Measurements from ENCODE around the gene SMTNL2.

Gene SMTNL2

DNA sequence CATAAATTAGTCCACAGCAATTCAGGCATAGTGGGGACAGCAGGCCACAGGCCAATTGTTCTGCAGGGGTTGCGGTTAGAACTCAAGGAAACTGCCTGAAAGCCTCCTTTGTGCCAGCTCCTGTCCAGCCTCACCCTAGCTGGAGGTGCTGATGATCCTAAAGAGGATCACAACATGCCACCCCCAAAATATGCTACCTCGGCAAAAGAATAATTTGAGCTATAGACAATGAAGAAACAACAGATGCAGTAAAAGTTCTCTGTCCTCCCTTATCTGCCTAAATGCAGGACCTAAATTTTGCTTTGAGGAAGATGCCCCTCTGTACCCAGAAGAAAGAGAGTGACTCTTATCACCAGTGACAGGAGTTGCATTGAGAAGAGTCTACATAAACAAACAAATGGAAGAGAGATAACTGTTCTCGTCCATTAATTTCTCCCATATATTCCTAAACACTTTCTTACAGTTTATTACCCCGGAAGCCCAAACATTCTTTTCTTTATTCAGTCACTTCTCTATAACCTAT is 42.5 kb downstream of the SMTNL2 start:
- Histone ChIP-seq H3K4me2 (ENCODE audit: low read length) (no peak overlapping the region), H3K9me3 (ENCODE audit: low read length) (no peaks in the 10 kb centered on the region), H4K20me1 (ENCODE audit: insufficient read depth, low read length) (no peaks in the 10 kb centered on the region), H3K4me3 (ENCODE audit: low read depth, low read length, poor library complexity, severe bottlenecking) (no peak overlapping the region), H3K36me3 (ENCODE audit: insufficient read depth, low read length) (no peaks in the 10 kb centered on the region), H2AFZ (ENCODE audit: low read length) (no peak overlapping the region), H3K27ac (ENCODE audit: low read depth, low read length, poor library complexity, severe bottlenecking) (no peak overlapping the region), H3K9ac (ENCODE audit: low read length) (no peak overlapping the region), H3K4me1 (ENCODE audit: insufficient read depth, low read length, severe bottlenecking) (no peaks in the 10 kb centered on the region), H3K9me2 (ENCODE audit: low read depth, low read length) (no peaks in the 10 kb centered on the region), H3K79me2 (ENCODE audit: insufficient read depth, low read length) (no peaks in the 10 kb centered on the region), H3K27me3 (ENCODE audit: insufficient read depth, low read length) (no peaks in the 10 kb centered on the region; the same call in 1 of the 2 replicates), H3F3A (ENCODE audit: insufficient read depth, low read length) (no peaks in the 10 kb centered on the region)
- TF ChIP-seq, protein P1, sequence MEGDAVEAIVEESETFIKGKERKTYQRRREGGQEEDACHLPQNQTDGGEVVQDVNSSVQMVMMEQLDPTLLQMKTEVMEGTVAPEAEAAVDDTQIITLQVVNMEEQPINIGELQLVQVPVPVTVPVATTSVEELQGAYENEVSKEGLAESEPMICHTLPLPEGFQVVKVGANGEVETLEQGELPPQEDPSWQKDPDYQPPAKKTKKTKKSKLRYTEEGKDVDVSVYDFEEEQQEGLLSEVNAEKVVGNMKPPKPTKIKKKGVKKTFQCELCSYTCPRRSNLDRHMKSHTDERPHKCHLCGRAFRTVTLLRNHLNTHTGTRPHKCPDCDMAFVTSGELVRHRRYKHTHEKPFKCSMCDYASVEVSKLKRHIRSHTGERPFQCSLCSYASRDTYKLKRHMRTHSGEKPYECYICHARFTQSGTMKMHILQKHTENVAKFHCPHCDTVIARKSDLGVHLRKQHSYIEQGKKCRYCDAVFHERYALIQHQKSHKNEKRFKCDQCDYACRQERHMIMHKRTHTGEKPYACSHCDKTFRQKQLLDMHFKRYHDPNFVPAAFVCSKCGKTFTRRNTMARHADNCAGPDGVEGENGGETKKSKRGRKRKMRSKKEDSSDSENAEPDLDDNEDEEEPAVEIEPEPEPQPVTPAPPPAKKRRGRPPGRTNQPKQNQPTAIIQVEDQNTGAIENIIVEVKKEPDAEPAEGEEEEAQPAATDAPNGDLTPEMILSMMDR (IDR thresholded peaks at IDR 0.05; ENCODE audit: low read length) = no peak
- no peak for TF ChIP-seq EZH2 (IDR thresholded peaks at IDR 0.05; ENCODE audit: borderline replicate concordance, low read length)

DNA sequence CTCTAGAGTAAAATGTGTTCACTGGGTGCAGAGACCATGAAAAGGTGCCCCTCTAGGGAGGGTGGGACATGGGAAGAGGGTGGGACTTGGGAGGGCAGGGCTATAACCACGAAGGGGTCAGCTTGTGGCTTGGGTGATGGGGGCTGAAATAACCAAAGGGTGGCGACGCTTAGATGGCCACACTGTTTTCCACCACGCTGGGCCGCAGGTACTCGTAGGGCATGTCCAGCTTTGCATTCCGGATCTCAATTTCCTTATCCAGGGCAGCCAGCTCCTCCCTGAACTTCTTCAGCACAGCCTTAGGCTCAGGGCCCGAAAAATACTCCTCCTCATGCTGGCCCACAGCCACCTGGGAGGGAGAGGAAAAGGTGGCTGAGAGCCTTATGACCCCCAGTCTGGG is 47.1 kb downstream of the SMTNL2 start:
- Histone ChIP-seq H4K20me1 (ENCODE audit: insufficient read depth, low read length) (no peaks in the 10 kb centered on the region), H3K9ac (ENCODE audit: low read length) (no peak overlapping the region), H3K79me2 (ENCODE audit: insufficient read depth, low read length) (no peaks in the 10 kb centered on the region), H3K4me2 (ENCODE audit: low read length) (no peak overlapping the region), H3K9me2 (ENCODE audit: low read depth, low read length) (no peaks in the 10 kb centered on the region), H3K4me1 (ENCODE audit: insufficient read depth, low read length, severe bottlenecking) (peaks cover 12% of the 10 kb centered on the region), H3K36me3 (ENCODE audit: insufficient read depth, low read length) (no peaks in the 10 kb centered on the region), H3F3A (ENCODE audit: insufficient read depth, low read length) (no peaks in the 10 kb centered on the region), H2AFZ (ENCODE audit: low read length) (no peak overlapping the region), H3K27me3 (ENCODE audit: insufficient read depth, low read length) (peaks cover 13% of the 10 kb centered on the region; the same call in 1 of the 2 replicates), H3K27ac (ENCODE audit: low read depth, low read length, poor library complexity, severe bottlenecking) (no peak overlapping the region), H3K9me3 (ENCODE audit: low read length) (no peaks in the 10 kb centered on the region), H3K4me3 (ENCODE audit: low read depth, low read length, poor library complexity, severe bottlenecking) (no peak overlapping the region)
- TF ChIP-seq, protein P1 (IDR thresholded peaks at IDR 0.05; ENCODE audit: low read length) = no peak
- TF ChIP-seq EZH2 (IDR thresholded peaks at IDR 0.05; ENCODE audit: borderline replicate concordance, low read length) = no peak

DNA sequence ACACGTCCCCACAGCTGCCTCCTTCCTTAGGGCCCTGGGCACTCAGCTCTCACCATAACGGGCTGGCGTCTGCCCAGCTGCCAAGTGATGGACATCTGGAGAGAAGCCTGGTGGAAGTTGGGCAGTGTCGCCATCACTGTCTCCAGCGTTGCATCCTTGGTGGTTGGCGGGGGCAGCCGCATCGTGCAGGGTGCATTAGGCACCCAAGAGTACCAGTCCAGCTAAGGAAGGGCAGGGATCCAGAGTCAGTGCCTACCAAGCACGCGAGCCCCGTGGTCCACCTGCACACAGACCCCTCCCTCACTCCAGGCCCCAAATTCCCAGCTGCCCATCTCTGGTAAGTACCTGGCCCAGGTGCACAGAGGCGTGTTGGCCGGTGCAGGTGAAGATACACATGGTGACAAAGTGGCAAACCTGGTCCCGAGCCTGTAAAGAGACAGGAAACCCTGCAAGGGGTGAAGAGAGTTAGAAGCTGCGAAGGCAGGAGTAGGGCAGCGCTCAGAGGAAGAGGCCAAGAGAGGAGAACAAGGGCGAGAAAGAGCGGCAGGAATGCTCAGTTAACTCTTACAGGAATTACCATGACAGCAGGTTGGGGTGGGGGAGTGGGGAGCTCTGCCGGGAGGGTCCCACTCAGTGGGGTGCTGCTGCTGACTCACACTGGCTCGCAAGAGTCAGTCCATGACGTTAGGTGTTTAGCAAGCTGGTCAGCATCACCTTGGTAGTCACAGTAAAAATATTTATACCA is 47.7 kb downstream of the SMTNL2 start:
- TF ChIP-seq, protein P1 (IDR thresholded peaks at IDR 0.05; ENCODE audit: low read length) = no peak
- no peak for TF ChIP-seq EZH2 (IDR thresholded peaks at IDR 0.05; ENCODE audit: borderline replicate concordance, low read length)
- no peaks in the 10 kb centered on the region for H3K9me2 ChIP-seq (ENCODE audit: low read depth, low read length)
- peaks cover 16% of the 10 kb centered on the region for H3K4me1 ChIP-seq (ENCODE audit: insufficient read depth, low read length, severe bottlenecking)
- no peak overlapping the region for H3K9ac ChIP-seq (ENCODE audit: low read length)
- no peak overlapping the region for H3K4me2 ChIP-seq (ENCODE audit: low read length)
- H4K20me1 ChIP-seq (ENCODE audit: insufficient read depth, low read length) = no peaks in the 10 kb centered on the region
- no peak overlapping the region for H3K4me3 ChIP-seq (ENCODE audit: low read depth, low read length, poor library complexity, severe bottlenecking)
- no peaks in the 10 kb centered on the region for H3K79me2 ChIP-seq (ENCODE audit: insufficient read depth, low read length)
- H3K27ac ChIP-seq (ENCODE audit: low read depth, low read length, poor library complexity, severe bottlenecking) = no peak overlapping the region
- no peaks in the 10 kb centered on the region for H3F3A ChIP-seq (ENCODE audit: insufficient read depth, low read length)
- no peak overlapping the region for H2AFZ ChIP-seq (ENCODE audit: low read length)
- peaks cover 14% of the 10 kb centered on the region; the same call in 1 of the 2 replicates for H3K27me3 ChIP-seq (ENCODE audit: insufficient read depth, low read length)
- no peaks in the 10 kb centered on the region for H3K9me3 ChIP-seq (ENCODE audit: low read length)
- no peaks in the 10 kb centered on the region for H3K36me3 ChIP-seq (ENCODE audit: insufficient read depth, low read length)

All from OCI-LY1 (cell line).